Measurements from ENCODE around the gene KCNMA1.
"Not testable (repeated sequence)": the region's sequence is repeated elsewhere in the genome, so short reads cannot be mapped to it uniquely, and the experiment has no call there.

KCNMA1 gene

GRCh38 chr10:77580482-77580881, 57.1 kb downstream of the KCNMA1 start:
- no peak for DNase-seq

DNA sequence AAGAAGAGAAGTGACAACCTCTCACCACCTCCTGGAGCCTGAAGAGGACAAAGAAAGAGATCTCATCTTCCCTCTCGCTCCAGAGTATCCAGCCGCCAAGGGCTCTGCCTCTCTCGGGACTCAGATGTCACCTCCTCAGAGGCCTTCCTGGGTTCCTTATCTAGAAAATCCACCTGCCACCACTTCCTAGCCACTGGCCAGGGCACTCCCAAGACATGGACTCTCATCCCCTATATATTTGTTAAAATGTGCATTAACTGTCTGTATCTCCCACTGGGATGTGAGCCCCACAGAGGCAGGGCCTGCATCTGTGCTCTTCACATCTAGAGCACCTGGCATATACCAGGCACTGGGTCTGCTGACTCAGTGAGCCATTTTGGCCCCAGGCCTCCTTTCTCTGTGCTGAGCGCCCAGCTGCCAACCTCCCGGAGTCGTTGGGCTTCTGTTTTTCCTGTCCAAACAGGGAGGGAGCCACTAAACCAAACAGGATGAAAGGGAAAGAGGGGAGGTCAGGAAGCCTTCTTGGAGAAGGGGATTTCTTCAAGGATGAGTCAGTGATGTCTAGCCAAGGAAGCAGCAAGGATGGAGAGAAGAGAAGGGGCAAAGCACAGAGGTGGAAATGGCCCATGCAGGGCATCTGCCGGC, 58.9 kb downstream of the KCNMA1 start:
- no peak for DNase-seq

- DNase-seq: no peak
These were observed 59.9 kb downstream of the KCNMA1 start for GRCh38 chr10:77577666-77578229.

- DNase-seq: no peak
These were observed 61.1 kb downstream of the KCNMA1 start for GRCh38 chr10:77576444-77577032.

- DNase-seq: no peak
These were observed 61.6 kb downstream of the KCNMA1 start for GRCh38 chr10:77576007-77576367.

- no peak for DNase-seq
These were observed 62.2 kb downstream of the KCNMA1 start for GRCh38 chr10:77575271-77576006.

GRCh38 chr10:77574438-77574837, 63.2 kb downstream of the KCNMA1 start:
- no peak for DNase-seq

DNA sequence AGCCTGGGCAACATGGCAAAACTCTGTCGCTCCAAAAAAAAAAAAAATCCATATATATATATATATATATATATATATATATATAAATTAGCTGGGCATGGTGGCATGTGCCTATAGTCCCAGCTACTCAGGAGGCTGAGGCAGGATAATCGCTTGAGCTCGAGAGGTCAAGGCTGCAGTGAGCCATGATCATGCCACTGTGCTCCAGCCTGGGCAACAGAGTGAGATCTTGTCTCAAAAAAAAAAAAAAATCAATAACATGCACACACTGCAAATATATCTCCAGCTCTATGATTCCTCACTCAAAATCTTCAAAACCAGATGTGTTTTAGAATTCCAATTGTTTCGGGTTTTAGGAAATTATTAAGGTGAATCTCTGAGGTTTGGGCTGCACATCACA, 65.1 kb downstream of the KCNMA1 start:
- DNase-seq: not testable (repeated sequence)

GRCh38 chr10:77571490-77571889, 66.1 kb downstream of the KCNMA1 start:
- peak; percentile 18 for DNase-seq

DNA sequence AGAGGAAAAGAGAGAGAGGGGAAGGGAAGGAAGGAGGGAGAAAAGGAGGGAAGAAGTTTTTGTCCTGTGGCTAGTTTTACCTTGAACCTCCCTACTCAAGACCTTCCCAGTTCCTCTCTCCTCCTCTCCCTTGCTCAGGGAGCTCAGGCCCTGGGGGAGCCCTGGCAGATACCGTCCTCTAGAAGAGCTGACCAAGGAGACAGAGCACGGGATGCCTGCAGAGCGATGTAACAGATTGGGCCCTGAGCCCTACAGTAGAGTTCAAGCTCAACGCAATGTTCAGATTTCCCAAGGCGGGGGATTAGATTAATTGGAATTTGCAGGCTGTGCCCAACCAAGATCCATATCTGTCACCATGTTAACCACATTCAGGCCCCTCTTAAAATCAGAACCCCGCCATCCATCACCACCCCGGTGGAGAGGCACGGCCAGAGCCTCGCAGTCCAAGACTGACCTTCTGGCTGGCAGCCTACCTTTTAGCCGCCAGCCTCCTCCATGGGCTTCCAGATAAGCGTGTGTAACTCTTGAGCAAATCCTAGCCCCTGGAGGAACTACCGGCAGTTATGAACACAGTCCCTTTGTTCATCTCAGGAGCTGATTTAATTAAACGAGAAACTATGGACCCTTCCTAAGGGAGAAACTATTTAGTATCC, 70.6 kb downstream of the KCNMA1 start:
- no peak for DNase-seq

GRCh38 chr10:77566236-77566635, 71.4 kb downstream of the KCNMA1 start:
- no peak for DNase-seq

GRCh38 chr10:77565590-77566023, 72.0 kb downstream of the KCNMA1 start:
- DNase-seq: no peak

- DNase-seq: no peak
These were observed 72.6 kb downstream of the KCNMA1 start for GRCh38 chr10:77564731-77565589.

DNA sequence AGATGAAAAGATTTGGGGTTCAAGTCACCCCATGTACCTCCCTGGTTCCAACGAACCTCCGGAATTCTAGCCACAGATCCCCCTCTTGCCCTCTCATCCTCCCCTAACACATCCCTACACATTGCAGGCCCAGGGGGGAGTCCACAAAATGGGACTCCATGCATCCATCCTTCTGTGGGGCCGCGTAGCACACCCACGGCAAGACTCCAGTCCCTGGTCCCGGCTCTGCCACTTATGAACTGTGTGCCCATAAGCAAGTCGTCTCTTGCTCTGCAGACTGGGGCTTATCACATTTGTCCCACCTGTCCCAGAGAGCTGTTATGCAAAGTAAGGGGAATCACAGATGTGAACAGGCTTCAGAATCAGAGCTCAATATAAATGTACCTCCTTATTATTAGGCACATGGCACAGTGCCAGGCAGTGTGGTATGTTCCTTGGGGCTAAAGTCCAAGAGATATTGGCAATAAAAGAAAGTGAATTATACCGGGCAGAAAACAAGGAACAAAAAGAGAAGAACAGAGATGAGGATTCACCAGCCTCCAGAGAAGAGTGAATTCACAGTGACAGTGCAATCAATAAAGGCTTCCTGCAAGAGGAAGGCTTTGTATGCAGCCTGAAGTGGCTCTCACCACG, 73.9 kb downstream of the KCNMA1 start:
- DNase-seq: no peak

GRCh38 chr10:77562742-77563141, 74.9 kb downstream of the KCNMA1 start:
- DNase-seq: no peak

DNA sequence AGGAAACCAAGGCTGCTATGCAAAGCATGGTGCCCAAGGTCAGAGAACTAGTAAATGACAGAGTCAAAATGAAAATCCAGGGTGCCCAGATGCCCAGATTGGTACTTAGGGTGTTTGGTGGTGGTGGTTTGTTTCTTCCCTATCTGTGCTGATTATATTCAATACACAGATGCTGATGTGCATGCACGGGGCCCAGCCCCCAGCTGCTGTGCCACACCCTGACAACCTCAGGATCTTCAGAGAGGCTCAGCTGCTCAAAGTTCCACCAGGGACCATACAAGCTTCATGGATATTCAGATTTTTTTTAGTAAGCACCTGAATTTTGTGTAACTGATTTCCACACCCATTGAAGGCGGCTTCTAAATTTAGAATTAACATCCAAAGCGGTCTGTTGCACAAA, 75.6 kb downstream of the KCNMA1 start:
- DNase-seq: no peak

DNA sequence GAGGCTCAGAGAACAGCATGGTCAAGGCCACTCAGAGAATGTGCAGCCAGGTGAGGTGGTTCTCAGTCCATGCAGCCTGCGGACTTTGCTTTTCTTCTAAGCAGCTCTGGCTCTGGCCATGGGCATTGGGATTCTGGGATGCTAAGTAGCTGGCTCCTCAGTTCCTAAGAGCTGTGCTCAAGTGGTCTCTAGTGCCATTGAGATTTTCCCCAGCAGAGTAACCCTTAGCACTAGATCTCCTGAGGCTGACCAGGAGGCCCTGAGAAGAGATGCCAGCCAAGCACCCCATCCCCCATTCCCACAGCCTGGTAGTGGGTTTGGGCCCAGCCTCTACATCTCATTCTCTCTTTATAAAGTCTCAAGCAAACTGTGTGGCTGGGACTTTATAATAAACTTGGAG, 77.1 kb downstream of the KCNMA1 start:
- no peak for DNase-seq

DNA sequence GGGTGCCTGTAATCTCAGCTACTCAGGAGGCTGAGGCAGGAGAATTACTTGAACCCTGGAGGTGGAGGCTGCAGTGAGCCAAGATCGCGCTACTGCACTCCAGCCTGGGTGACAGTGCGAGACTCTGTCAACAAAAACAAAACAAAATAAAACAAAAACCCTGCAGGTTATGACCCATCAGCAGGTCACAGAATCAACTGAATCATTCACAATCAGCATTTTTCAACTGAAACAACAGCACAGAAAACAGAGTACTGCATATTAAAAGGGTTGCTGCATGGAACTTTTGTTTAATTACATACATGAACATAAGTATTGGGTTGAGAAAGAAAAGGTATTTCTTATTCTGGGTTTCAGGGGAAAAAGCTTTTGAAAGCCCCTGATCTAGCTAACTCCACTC, 77.6 kb downstream of the KCNMA1 start:
- no peak for DNase-seq

DNA sequence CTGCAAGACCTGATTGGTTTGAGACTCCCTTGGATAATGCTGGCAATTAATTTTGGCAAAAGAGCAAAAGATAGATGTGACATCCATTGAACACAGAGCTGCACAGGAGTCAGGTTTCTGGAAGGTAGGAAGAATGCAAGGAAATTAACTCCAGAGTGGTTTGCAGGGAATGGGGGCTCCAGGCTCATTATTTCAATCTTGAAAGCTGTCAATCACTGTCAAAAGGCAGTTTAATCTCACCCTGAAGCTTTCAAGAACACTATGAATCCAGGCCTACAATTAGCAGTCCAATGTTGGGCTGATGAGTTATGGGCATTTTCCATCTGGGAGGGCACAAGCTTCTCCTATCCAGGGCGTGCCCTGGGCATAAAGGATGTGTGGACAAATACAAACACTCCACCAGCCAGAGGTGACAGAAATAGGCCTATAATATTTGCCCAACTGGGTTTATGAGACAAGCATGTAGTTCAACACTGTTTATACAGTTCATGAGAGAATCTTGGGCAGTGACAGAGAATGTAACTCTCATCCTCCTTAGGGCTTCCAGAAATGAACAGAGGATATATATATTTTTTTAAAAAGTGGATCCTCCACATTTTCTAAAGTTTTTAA, 80.5 kb downstream of the KCNMA1 start:
- DNase-seq: no peak

- no peak for DNase-seq
These were observed 81.9 kb downstream of the KCNMA1 start for GRCh38 chr10:77555591-77556212.

GRCh38 chr10:77554996-77555397, 82.6 kb downstream of the KCNMA1 start:
- DNase-seq: no peak

Measured in NCI-H1694 treated with DMSO at 0.1 percent for 48 hours (cell line).